NK-92 (cell line): ENCODE data around the gene PLEKHJ1.

Experiments
- DNase-seq: peaks from one replicate; lab custom pipeline; 2025; ENCODE audit not compliant: unreplicated experiment; lab: John Stamatoyannopoulos, UW

Gene PLEKHJ1

GRCh38 chr19:2249880-2250765 is 14.0 kb upstream of the PLEKHJ1 start:
- no peak for DNase-seq

GRCh38 chr19:2249010-2249866 is 13.1 kb upstream of the PLEKHJ1 start, which contains the start of gene AMH:
Gene AMH, plus strand, starts transcription at chr19:2249323. Its CDS starts 10 bp downstream, at chr19:2249333.
- no peak for DNase-seq

GRCh38 chr19:2248136-2249009 is 12.2 kb upstream of the PLEKHJ1 start:
- DNase-seq: no peak

GRCh38 chr19:2247433-2248101 is 11.4 kb upstream of the PLEKHJ1 start:
- no peak for DNase-seq

- no peak for DNase-seq
Observed at GRCh38 chr19:2246801-2247361, 10.8 kb upstream of the PLEKHJ1 start.

- no peak for DNase-seq
Observed at GRCh38 chr19:2246014-2246620, 10.0 kb upstream of the PLEKHJ1 start.

- no peak for DNase-seq
Observed at GRCh38 chr19:2245273-2245672, 9.1 kb upstream of the PLEKHJ1 start.

- DNase-seq: no peak
Observed at GRCh38 chr19:2244486-2244885, 8.4 kb upstream of the PLEKHJ1 start.

- no peak for DNase-seq
Observed at GRCh38 chr19:2244125-2244411, 7.9 kb upstream of the PLEKHJ1 start.

GRCh38 chr19:2243274-2244124 is 7.4 kb upstream of the PLEKHJ1 start:
- DNase-seq: no peak

GRCh38 chr19:2242816-2243215 is 6.7 kb upstream of the PLEKHJ1 start:
- DNase-seq: no peak

- DNase-seq: no peak
Observed at GRCh38 chr19:2242092-2242537, 6.0 kb upstream of the PLEKHJ1 start.

- no peak for DNase-seq
Observed at GRCh38 chr19:2240881-2241760, 5.0 kb upstream of the PLEKHJ1 start.

GRCh38 chr19:2239771-2240770 is 3.9 kb upstream of the PLEKHJ1 start:
- no peak for DNase-seq

GRCh38 chr19:2239173-2239572 is 3.0 kb upstream of the PLEKHJ1 start:
- no peak for DNase-seq

- DNase-seq: no peak
Observed at GRCh38 chr19:2237869-2238153, 1.7 kb upstream of the PLEKHJ1 start.
